NOMO-1 (cell line): ENCODE results near the gene PARS2.

Experiments used
- DNase-seq, 2 experiments: peaks; one replicate each; lab custom pipeline; 2025; ENCODE audit not compliant: unreplicated experiment in 2 of 2; lab: John Stamatoyannopoulos, UW

PARS2 gene

DNA sequence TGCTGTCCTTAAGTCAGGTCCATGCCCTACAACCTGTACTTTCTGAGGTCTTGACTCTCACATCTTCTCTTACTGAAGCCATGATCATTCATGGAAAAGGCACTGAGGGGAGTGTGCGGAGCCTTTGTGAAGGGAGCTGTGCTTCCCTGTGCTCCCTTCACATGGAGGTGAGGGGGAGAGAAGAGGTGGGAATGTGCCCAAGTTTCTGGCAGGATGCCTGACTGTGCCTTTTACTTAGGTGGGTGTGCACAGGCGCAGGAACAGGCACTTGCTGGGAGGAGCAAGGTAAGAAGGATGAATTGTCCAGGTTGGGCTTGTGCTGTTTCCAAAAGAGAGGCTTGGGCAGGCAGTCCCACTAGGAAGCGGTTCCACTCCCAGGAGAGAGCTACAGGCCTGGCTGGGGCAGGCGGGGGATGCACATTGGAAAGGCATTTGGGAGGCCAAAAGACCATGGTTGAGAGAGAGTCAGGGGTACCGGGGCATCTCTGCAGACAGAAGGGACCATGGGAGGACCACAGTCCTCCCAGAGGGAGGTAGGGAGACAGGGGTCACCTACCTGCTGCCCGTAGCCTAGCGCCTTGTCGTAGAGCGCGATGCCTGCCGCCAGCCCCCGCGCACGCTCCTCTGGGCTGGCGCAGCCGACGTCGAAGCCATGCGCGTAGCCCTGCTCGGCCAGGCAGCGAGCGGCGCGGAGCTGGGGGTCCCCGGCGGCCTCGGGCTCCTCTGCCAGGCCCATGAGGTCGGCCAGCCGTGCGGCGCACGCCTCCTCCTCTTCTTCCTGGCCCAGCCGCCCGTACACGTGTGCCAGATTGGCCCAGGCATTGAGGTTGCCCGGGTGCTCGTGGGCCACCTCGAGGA is 35.9 kb upstream of the PARS2 start:
- DNase-seq, result no peak

DNA sequence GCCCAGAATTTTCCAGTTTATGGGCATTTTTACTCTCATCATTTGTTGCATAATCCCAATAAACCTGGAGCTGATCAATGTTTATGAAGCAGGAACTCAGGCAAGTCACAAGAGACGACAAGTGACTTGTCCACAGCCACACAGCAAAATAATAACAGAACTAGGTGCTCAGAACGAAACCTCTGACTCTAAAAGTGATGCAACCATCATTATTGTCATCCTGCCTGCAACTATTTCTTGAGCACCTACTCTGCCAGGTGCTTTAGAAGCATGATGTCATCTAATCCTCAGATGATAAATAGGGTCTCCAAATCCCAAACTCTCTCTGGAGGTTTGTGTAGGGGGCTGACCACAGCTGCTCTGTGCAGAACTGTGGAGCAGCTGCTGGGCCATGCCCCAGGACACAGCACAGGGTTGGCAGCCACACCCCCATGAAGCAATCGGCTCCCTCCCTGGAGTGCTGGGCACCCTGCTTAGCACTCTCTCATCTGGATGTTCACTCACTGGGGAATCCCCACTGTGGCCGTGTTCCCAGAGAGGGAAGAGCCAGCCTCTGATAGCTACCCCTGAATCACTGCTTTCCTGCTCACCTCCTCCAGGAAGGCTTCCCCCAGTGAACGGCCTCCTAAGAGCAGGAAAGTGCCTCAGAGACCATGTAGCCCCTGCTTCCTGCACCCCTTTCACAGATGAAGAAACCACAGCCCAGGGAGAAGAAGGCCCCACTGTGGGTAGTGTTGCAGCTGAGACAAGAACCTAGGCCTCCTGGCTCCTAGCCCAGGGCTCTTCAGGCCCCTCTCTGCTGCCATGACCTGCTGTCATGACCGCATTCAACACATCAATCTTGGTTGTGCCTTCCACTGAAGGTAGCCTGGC is 34.7 kb upstream of the PARS2 start:
- DNase-seq, result no peak

DNA sequence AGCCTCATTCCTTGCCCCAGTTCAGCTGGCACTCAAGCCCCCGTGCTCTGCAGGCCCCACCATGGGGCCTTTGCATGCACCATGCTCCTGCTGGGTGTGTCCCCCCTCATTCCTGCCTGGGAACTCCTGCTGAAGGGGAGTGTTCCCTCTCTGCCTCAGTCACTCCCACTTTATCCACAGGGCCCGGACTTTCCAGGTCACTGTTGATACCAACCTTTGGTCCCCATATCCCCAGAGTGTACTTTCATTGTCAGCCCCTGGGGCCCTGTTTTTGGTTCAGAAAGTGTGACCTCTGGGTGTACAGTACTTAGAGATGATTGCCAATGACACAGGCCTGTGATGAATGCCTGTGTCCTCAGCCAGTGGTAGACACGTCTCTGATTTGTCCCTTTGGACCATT is 33.9 kb upstream of the PARS2 start:
- DNase-seq, result no peak

DNA sequence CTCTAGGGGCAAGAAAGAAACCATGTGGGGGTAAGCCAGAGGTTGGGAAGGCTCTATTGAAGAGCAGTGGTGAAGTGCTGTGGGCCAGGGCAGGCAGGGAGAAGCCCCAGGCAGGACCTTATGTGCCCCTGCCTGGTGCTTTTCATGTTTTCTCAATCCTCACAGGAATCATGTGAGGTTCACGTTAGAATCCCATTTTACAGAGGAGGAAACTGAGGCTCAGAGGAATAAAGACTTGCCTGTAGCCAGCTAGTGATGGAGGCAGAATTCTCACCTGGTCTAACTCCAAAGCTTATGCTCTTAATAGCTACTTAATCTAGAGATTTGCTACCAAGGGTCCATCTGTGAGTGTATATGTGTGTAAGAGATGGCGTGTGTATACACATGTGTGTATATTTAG is 32.6 kb upstream of the PARS2 start:
- DNase-seq, result no peak

DNA sequence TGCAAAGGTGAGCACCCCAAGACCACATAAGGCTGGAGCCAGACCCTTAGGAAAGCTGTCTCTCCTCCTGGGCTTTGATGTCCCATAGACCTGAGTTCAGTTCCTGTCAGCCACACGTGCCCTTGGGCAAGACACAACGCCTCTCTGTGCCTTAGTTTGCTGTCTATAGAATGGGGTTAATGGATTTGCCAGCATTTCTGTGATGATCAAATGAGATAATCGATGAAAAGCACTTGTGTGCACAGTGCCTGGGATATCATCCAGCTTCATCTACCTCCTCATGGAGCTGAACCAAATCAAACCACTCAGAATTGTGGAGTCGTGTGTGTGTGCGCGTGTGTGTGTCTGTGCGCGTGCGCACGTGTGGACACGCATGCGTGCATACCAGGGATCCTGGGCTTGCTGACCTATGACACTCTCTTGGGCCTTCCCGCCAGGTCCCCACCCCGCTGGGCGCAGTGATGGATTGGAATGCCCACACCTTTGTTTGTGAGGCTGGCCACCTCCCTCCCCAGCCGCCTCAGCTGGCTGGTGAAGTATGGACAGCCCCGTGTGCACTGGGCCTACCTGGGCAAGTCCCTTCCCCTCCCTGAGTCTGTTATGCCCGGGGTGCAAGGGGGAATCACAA is 31.6 kb upstream of the PARS2 start:
- no peak for DNase-seq

DNA sequence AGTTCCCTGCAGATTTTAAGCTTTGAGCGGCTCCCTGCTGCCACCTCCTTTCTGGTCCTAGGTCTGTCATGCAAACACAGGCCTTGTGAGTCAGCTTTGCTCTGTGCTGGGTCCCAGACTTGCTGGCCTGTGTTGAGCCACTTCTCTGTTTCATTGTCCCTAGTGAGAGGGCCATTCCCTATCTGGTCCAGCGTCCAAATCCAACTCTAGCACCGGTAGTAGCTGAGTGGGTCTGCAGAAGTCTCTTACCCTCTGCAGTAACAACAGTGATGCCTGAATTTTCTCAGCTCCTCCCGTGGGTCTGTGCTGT is 31.0 kb upstream of the PARS2 start:
- no peak for DNase-seq

DNA sequence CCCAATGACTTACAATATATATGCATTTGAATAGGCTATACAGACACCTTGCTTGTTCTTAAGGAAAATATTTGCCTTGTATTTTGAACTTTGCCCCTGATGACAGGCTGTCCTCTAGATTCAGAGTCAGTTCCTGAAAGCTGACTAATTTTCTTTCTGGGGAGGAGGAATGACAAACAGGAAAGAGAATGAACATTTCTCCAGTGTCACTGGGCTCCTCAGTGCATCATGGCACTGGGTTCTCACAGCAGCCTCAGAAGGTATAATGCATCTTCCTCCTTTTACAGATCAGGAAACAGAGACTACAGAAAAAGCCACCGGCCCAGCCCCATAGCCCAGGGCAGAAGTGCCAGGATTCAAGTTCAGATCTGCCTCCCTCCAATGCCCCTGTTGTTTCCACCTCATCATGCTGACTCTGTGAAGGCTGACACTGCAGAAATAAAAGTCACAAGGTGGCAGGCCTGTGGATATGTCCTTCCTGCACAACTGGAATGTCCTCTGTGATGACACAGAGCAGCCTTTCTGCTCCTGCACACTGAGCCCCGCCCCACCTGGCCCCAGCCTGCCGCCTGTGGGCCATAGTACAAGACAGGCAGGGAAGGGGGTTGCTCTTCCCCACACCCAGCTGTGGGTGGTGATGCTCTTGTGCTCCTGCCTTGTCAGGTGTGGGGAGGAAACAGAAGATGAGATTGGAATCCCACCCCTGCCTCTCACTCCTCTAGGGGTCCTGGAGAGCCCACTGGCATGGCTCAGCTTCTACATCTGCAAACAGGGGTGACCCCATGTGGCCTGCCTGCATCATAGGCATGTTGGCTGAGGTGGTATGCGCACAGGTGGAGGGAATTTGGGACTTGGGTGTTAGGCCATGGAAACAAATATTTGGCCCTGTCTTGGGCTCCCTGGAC is 30.4 kb upstream of the PARS2 start:
- DNase-seq, result no peak

DNA sequence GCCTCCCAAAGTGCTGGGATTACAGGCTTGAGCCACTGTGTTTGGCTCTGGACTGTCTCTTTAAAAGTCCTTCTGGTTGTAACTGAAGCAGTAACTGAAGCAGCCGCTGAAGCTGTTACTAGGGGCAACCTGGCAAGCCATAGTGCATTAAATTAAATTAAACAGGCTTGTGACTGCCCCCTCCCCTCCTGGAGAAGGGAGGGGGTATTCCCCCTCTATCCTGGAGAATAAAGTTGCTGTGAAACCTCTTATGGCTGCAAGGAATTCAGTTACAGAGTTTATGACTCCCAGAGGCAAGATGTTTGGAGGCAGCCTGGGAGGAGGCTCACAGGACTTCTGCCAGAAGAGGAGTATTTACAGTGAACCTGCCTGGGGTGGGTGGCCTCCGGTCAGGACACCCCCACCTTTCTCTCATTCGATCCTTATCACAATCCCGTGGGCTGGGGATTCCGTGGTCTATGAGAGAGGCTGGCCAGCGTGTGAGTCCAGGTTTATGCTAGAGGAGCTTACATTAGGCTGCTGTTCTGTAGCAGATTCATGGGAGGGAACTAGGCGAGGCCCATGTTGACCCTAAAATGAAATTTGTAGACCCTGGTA is 28.5 kb upstream of the PARS2 start:
- no peak for DNase-seq

DNA sequence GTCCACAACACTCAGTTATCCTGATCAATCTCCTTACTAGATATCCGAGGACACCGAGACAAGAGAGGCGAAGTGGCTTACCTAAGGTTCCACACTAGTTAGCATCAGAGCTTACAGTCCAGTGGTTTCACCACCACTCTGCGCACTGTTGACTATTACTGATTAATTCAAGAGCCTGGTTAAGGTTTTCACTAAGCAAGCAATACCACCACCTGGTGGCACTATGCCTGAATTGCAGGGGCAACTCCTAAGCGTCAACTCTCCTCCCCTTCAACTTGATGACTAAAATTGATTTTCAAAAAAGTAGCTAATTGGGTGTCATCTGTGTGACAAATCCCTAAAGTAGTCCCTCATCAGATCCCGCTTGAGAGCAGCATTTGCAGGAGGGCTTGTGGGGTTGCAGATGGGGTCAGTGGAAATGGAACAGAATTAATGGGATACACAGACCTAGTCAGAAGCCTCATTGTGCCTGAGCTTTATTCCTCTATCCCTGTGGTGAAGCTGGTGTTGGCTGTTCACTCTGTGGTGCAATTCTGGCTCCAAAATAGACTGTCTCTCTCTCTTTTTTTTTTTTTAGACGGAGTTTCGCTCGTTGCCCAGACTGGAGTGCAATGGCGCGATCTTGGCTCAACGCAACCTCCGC is 27.7 kb upstream of the PARS2 start:
- DNase-seq, result peak in 1 of 2 experiments; percentile 24

DNA sequence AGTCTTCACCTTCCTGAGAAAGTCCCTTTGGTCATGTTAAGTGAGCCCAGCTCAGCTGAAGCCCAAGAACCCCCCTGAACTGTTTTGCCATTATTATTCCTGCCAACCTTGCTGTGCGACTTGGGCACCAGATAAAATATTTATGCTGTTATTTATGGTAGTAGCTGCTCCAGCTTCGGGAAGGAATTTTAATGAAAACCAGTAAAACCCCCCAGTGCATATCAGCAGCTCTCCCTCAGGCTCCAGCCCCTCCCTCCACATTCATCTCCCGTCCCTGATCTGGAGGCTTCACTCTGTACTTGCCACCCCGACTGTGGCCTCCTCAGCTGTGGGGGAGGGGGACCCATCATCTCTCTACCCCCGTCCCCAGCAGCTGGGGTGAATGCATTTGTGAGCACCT is 24.1 kb upstream of the PARS2 start:
- DNase-seq, result no peak

DNA sequence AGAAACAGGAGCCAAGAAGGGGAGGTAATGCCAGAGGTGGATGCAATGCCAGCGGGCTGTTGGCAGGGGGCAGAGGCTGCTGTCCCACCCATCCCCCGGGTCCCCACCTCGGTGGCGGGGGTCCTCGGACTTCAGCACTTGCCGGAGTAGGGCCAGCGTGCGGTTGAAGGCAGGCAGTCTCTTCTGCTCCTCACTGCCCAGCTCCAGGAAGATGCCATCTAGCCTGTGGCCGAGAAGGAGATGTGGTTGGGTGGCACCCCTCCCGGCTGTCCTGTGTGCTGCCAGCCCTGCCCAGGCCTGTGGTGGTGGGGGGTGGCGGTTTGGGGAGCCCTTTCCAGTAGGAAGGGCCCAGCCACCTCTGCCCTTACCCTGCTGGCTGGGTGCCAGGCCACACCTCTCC is 23.3 kb upstream of the PARS2 start:
- no peak for DNase-seq

DNA sequence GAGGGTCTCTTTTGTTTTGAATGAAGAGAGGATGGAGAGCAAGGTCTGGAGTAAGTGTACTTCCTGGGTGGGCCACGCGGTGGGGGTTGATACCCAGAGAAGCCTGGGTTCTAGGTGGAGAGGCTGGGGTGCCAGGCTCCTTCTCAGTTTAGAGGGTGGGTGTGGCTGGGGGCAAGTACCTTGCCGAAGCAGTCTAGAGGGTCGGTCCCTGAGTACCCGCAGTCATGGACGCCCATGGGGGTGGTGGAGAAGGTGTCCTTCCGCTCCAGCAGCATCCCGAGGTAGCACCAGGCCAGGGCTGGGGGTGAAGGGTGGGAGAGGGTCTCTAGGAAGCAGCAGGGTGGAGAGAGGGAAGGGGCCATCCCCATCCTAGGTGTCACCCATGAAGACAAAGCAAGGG is 22.5 kb upstream of the PARS2 start:
- DNase-seq, result no peak

DNA sequence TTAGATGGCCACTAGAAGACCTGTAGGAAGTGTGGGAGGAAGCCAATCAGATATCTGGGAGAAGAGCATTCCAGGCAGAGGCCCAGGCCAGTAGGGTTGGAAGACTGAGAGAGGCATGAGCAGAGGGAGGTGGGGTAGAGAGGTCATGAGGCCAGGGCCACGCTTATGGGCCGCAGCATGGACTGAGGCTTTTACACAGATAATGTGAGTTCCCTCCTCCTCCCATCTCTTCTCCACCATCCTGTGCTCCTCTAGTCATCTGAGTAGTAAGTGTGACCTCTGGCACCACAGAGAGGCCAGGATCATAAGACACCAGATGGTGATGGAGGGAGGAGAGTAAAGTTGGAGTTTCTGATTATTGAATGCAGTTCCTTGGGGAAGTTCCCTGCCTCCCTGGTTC is 19.7 kb upstream of the PARS2 start:
- DNase-seq, result no peak

DNA sequence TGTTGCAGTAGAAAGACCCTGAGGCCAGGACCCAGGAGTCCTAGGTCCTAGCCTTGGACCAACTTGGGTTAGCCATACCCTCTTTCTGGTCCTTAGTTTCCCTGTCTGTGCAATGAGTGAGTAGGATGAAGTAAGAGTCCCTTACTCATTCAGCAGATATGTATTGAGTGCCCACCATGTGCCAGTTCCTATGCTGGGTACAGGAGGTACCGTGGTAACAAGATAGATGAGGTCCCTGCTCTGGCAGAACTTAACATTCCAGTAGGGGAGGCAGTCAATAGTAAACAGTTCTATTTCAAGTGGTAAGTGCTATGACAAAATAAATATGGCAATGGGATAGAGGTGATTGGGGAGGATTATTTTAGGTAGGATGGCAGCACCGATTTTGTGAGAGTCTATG is 18.3 kb upstream of the PARS2 start:
- DNase-seq, result no peak

DNA sequence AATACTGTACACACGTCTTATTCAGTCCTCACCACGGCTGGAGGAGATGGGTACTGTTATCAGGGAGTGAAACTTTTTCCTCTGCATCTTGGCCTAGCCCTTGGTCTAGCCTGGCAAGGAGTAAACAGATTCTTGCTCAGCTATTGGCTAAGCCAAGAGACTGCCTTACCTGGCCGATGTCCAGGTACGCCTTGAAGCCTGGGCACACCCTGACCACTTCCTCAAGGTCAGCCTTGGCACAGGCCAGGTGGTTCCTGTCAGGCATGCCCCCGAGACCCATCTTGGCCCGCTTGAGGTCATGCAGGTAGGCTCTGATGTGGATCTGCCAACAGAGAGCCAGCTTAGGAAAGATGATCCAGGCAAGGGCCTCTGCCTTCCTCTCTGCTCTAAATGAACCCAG is 17.8 kb upstream of the PARS2 start:
- DNase-seq, result no peak

DNA sequence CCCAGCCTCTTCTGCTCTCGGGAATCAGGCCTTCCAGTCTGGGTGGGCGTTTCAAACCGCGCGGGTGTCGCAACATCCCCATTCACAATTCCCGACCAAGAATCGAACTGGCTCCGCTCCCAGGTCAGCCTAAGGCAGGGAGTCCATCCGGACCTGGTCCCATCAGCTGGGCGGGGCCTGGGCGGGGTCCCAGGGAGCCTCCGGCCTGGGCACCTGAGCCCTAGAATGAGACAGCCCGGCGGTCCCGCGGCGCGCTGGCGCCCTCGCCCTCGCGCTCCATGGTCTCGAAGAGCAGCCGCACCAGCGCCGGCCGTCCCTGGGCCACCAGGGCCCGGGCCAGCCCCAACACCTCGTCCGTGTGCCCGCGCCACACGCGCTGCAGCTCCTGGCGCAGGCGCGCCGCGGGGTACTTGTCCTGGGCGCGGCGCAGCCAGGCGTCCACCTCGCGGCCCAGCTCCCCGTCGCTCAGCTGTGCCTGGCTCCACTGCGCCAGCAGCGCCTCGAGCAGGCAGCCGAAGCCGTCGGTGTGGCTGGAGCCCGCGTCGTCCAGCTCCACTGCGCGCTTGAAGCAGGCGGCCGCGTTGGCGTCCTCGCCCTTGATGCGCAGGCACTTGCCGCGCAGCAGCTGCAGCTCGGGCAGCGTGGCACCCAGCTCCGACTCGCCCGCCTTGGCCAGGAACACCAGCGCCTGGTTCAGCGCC is 16.9 kb upstream of the PARS2 start:
- DNase-seq, result no peak

DNA sequence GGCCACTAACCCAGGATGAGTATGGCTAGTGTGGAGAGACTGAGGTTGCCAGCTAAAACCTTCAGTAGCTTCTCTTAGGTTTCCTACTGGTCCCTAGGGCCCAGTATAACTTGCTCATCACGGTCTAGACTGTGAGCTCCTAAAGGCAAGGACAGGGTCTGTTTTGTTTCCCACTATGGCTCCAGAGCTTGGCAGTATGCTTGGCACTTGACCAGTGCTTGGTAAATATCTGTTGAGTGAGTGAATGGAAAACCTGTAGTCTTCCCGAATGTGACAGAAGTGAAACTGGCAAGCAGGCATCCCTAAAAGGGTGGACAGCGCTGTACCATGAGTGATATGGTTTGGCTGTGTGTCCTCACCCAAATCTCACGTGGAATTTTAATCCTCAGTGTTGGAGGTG is 13.1 kb upstream of the PARS2 start:
- DNase-seq, result no peak

DNA sequence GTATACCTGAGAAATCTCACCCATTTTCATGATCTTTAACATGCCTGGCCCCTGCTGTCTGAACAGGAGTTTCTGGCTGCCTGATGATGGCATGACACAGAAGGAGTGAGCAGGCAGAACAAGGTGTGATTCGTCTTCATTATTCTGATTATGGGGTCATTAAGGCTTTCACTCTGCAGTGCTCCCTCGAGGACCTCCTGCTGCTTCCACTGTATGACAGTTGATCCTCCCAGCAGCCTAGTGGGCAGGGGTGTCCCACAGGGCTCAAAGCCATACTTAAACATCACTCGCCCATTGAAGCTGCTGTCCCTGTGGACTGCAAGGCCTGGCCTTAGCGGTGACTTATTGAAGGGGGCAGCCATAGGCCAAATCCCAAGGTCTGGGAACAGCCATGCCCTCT is 12.7 kb upstream of the PARS2 start:
- no peak for DNase-seq
